Measurements from ENCODE around the gene DYNLRB1.
"Not testable (repeated sequence)": the region's sequence is repeated elsewhere in the genome, so short reads cannot be mapped to it uniquely, and the experiment has no call there.

Gene DYNLRB1

GRCh38 chr20:34512266-34512954 is 3.8 kb upstream of the DYNLRB1 start:
- DNase-seq (ENCODE audit: low spot score): no peak

- no peak for DNase-seq (ENCODE audit: low spot score)
Measured at GRCh38 chr20:34512955-34513419, 3.2 kb upstream of the DYNLRB1 start.

- not testable (repeated sequence) for DNase-seq (ENCODE audit: low spot score)
Measured at GRCh38 chr20:34514034-34514433, 2.2 kb upstream of the DYNLRB1 start.

GRCh38 chr20:34514897-34515483 is 1.2 kb upstream of the DYNLRB1 start:
- no peak for DNase-seq (ENCODE audit: low spot score)

GRCh38 chr20:34515484-34516246 is 557 bp upstream of the DYNLRB1 start:
- peak; percentile 81 for DNase-seq (ENCODE audit: low spot score)

- DNase-seq (ENCODE audit: low spot score): no peak
Measured at GRCh38 chr20:34517114-34517505, 888 bp downstream of the DYNLRB1 start.

- DNase-seq (ENCODE audit: low spot score): not testable (repeated sequence)
Measured at GRCh38 chr20:34518863-34519262, 2.6 kb downstream of the DYNLRB1 start.

GRCh38 chr20:34519841-34520240 is 3.6 kb downstream of the DYNLRB1 start:
- DNase-seq (ENCODE audit: low spot score): not testable (repeated sequence)

GRCh38 chr20:34522969-34523871 is 7.0 kb downstream of the DYNLRB1 start:
- DNase-seq (ENCODE audit: low spot score): peak; percentile 87

GRCh38 chr20:34524426-34524825 is 8.2 kb downstream of the DYNLRB1 start:
- no peak for DNase-seq (ENCODE audit: low spot score)

GRCh38 chr20:34525342-34525708 is 9.1 kb downstream of the DYNLRB1 start:
- no peak for DNase-seq (ENCODE audit: low spot score)

- DNase-seq (ENCODE audit: low spot score): no peak
Measured at GRCh38 chr20:34525709-34526416, 9.6 kb downstream of the DYNLRB1 start.

GRCh38 chr20:34526466-34526865 is 10.2 kb downstream of the DYNLRB1 start:
- DNase-seq (ENCODE audit: low spot score): no peak

GRCh38 chr20:34527016-34527415 is 10.8 kb downstream of the DYNLRB1 start:
- DNase-seq (ENCODE audit: low spot score): no peak

GRCh38 chr20:34528921-34529297 is 12.7 kb downstream of the DYNLRB1 start:
- no peak for DNase-seq (ENCODE audit: low spot score)

GRCh38 chr20:34529742-34530141 is 13.5 kb downstream of the DYNLRB1 start:
- no peak for DNase-seq (ENCODE audit: low spot score)

GRCh38 chr20:34530342-34530741 is 14.1 kb downstream of the DYNLRB1 start:
- DNase-seq (ENCODE audit: low spot score): no peak

- no peak for DNase-seq (ENCODE audit: low spot score)
Measured at GRCh38 chr20:34531608-34532265, 15.5 kb downstream of the DYNLRB1 start.

GRCh38 chr20:34532320-34532719 is 16.1 kb downstream of the DYNLRB1 start:
- no peak for DNase-seq (ENCODE audit: low spot score)

- no peak for DNase-seq (ENCODE audit: low spot score)
Measured at GRCh38 chr20:34532756-34533155, 16.5 kb downstream of the DYNLRB1 start.

Measured in D341Med (cell line).